MV-4-11 (cell line): Measurements from ENCODE around the gene KLHDC8A.
A peak's percentile ranks its signal among the peaks of the same experiment; 100 is the strongest.

Experiments used
- DNase-seq: peaks from one replicate; lab custom pipeline; 2025; lab: John Stamatoyannopoulos, UW

The KLHDC8A gene

DNA sequence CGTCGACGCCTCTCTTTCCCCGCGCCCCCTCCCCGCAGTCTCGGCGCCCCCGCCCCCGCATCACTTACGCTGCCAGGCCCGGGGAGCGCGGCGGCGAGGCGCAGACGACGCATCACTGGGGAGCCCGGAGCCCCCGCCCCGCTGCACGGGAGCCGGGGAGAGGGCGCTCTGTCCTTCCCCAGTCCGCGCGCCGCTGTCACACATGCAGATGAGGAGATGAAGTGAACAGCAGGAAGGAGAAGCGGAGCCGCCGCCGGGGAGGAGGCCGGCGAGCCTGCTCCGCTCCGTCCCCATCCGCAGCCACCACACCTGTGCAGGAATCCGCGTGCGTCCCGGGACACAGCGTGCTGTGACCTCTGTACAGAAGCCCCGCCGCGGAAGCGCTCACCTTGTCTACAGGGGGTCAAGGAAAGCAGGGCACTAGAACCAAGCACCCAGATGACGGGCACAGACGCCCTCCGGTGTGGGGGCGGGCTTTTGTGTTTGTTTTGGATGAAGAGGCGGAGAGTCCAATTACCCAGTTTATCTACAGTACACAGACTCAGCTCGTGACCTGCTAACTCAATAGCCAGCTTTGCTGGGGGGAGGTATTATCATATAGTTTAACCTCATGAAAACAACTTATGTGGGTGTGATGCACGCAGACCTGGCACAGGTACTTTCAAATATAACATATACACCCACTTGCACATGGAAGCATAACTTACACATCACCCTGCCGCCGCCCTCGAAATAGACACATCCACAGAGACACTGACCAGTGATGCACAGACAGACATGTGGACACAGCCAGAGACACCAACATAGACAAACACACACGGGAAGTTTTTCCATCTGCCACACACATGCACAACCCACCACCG is 12.4 kb downstream of the KLHDC8A start:
- DNase-seq, result no peak

DNA sequence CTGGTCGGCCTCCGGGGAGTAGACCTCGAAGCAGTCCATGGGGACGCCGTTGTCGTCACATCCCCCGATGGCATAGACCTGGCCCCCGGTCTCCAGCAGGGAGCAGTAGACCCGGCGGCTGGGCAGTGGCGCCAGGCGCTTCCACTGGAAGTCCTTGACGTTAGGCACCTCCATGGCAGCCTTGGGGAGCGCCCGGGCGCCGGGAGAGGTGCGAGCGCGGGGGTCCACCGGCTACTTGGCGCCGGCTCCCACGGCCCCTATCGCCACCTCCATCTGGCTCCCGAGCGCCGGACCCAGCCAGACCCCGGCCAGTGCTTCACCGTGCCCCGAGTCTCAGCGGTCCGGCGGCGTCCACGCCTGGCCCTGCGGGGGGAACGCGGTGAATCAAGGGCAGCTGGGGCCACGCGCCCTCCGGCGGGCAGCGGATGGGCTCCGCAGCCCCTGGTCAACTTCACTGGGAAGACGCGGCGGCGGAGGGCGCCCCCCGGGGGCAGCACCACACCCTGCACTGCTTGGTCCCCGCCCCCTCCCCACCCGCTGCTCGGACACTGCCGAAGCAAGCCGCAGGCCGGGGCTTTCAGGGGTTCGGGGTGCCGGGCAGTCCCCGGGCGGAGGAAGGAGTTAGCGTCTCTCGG is 13.2 kb downstream of the KLHDC8A start:
- DNase-seq, result no peak

DNA sequence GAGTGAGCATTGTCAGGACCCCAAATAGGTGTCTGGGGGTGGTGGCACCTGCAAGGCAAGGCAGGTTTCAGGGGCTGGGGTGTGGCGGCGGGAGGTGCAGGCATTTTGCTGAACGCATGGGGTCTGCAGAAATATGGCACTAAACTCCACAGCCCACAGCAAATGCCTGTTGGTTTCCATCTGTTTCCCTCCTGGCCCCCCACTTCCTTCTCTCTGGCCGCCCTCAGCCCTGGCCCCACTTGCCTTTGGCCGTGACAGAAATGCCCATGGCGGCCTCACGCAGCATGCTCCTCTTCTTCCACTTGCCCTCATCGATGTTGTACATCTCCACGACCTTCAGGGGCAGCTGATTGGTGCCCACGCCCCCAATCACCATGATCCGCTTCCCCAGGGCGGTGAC is 13.7 kb downstream of the KLHDC8A start:
- no peak for DNase-seq

DNA sequence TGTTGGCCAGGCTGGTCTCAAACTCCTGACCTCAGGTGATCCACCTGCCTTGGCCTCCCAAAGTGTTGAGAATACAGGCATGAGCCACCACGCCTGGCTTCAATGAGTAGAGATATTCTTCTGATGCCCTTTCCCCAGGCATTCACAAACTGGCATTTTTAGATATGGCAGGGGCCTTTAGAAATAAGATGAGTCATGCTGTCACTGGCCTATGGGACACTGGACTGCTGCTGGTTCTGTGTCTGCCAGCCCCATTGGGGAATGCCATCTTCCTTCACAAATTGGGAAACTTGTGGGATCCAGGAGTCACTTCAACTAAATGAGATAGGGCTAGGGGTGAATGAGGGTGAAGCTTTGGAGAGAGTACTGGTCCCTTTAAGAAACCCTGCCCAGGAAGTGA is 16.0 kb downstream of the KLHDC8A start:
- no peak for DNase-seq

DNA sequence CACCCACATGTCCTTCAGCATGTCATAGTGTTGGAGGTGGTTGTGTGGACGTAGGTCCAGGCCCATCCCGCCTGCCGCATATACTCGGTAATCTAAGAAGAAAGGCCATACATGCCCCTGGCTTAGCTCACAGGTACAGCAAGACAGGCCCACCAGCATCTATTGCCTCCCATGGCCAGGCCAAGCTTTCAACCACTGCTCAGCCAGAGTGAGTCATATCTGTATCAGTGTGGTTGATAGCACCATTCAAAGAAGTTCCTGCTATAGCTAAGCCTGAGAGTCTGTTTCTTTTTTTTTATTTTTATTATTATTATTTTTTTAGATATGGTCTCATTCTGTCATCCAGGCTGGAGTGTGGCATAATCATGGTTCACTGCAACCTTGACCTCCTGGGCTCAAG is 17.0 kb downstream of the KLHDC8A start:
- no peak for DNase-seq

DNA sequence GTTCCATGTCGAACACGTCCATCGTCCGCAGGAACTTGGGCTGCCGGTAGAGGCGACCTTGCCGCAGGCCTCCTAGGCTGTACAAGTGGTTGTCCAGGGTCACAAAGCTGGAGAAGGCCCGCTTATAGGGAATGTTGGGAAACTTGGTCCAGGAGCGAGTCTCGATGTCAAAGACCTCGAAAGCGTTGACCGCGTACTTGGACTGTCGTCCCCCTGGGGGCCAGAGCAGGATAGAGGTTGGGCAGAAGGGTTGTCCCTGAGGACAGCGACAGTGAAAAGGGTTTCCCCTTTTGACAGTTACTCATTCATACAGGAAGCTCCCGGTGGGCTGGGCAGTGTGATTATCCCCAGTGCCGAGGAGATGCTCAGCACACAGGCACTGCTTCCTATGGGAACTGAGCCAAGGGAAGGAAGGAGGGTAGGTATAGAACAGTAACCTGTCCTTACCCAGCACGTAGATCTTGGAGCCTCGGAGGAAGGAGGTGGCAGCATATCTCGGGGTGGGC is 17.5 kb downstream of the KLHDC8A start:
- no peak for DNase-seq

DNA sequence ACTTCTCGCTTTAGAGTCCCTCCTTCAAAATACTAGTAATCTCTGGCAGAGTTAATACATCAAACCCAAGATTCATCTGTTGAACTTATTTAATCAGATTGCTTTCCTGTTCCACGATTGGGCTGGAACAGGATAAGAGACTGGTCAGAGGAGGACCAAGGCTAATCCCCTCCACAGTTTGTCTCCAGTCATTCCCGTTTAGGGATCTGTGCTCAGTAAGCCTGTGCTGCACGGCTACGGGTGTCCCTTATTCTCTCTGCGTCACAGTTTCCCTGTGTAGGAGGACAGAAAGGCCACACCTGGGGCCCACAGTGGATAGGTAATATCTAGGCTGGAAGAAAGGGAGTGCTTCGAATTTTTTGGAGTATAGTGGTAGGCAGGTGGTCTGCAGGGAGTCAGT is 18.7 kb downstream of the KLHDC8A start:
- DNase-seq, result no peak

DNA sequence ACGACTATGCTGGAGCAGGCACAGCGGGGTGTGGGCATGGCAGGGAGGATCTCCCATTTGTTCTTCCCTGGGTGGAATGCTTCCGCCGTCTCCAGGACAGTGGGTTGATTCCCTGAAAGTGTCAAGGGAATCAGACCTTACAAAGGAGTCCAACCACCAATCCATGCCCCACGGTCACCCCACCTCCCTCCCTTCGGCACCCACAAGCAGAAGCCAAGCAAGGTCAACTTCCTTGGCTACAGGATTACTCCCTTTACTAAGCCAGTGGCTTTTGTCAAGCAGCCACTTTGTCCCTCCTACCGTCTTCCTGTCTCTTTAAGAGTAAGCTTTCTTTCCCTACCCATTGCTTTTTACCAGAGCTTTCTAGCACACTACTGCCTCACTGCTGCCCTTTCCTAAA is 19.2 kb downstream of the KLHDC8A start:
- no peak for DNase-seq

DNA sequence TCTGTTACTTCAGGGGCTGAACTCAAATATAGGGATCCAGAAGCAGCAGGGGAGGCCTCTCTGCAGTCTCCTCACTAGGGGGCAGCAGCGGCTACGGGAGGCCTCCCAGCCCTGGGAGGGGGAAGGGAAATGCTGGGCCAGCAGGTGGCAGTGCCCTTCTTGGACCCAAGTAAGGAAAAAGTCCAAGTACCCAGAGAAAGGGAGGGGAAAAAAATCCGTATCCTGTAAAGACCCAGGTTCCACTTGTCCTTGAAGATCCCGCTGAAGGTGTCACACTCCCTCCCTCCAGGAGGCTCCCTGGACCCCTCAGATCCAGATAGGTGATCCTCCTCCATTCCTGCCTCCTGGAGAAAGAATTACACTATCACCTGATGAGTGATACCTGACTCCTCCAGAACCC is 21.0 kb downstream of the KLHDC8A start:
- peak; percentile 66 for DNase-seq

DNA sequence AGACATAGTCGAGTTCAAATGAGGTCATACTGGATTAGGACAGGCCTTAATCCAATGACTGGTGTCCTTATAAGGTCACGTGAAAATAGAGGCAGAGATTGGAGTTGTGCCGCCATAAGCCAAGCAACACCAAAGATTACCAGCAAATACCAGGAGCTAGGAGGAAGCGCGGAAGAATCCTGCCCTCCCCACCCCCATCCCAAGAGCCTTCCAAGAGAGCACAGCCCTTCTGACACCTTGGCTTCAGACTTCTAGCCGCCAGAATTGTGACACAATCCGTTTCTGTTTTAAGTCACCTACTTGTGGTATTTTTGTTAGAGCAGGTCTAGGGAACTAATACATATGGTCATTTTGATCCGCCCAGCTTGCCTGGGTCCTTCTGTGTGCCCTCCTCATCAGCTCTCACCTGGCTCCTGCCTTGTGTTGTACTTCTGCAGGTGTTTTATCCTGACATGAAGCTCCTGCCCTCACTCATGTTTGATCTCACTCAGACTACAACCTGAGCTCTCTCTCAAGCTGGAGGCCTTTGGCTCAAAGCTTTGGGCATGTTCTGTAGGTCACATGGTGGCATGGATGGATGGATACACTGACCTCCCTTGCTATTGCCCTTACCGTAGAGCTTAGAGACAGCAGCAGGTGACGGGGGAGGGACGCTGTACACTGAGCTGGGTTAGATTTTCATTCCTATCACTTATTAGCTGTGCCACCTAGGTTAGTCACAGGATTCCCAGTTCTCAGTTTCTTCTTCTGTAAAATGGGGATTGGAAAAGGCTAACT is 24.5 kb downstream of the KLHDC8A start:
- no peak for DNase-seq

DNA sequence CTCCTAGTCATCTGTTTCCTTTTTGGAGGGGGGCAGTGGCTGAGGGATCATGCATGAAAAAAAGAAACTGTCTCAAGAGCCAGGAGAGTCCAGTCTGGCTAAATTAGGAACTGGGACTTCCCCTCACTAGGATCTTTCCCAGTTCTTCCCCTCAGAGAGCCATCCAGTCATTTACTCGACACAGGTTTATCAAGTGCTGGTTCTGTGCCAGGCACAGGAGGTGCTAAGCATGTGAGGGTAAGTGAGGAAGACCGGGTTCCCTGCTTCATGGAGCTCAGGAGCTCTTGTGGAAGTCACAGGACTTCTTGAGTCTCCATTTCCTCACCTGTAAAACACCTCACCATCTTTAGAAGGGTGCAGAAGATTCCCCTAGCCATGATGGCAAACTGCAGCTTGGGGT is 26.6 kb downstream of the KLHDC8A start:
- no peak for DNase-seq

DNA sequence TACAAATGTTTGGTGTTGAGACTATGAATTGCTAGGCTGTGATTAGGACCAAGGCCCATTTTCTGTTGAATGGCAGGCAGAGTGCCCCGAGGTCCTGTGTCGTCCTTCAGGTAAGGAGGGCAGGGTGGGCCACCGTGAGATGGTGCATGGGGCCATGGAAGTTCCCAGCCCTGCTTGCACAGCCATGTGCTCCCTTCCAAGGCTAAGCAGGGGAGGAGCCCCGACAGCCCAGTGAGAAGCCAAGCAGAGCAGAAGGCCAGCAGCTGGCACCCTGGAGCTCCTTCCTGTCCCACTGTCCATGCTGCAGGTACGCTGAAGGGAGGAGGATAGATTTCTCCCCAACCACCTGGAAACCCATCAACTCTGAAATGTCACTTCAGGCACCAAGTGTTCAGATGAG is 27.0 kb downstream of the KLHDC8A start:
- no peak for DNase-seq

DNA sequence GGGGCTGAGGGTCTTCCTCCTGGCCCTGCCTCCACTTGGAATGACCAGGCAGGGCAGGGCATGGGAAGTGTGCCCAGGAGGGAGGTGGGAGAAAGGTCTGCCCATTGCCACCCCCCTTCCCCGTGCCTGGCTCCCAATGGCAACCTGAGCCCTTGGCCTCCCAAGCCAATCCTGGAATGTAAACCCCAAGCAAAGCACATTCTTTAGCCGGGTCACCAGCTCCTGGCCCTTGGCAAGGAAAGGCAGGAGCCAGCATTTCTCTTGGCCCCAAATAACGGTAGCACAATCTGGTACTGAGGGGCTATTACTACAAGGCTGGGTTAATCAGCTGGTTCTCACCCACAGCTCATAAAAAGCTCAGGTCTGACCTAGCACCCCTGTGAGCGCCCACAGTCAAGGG is 28.2 kb downstream of the KLHDC8A start:
- DNase-seq, result no peak

DNA sequence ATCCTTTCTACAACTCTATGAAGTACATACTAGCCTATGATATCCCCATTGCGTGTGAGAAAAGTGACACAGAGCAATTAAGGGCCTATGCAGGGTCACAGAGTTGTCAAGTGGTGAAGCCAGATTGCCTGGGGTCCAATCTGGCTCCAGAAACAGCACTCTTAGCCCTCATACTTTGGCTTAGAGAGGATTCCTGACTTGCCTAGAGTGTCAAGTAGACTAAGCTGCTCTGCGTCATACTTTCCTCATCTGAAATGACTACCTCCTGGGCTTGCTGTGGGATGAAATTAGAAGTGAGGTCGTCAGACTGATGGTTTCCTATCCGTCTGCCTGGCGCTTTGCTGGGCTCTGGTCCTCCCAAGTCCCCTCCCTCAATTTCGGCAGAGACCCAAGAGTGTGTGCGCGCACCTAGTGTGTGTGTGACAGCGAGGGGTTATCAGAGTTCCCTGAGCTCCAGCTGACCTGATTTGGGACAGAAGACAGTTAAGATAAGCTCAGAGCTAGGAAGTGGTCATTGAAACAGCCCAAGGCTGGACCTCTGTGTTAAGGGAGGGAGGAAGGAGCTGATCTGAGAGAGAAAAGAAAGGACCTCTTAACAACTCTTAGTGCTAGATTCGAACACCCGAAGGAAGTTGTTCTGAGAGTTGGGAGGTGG is 29.8 kb downstream of the KLHDC8A start:
- no peak for DNase-seq

DNA sequence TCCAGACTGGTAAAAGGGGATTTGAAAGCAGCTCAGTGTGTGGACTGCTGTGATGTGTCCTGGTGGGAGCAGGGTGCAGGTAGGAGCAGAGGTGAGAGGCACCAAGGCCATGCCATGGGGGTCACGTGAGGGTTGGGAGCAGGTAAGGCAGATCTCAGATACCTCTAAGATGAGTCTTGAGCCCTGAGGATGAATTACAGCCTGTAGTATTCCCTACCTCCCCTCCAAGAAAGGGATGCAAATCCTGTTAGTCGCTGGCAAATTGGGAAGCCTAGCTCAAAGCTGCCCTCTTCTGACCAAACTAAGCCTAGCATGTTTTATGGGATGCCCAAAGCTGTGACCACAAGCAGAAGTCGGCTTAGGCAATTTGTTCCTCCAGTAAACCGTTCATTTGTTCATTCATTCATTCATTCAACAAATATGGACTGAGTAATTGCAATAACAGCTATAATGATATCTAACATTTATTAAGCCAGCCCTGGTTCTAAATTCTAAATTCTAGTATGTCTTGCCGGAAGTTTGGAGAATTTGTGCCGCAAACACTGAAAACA is 31.3 kb downstream of the KLHDC8A start:
- peak; percentile 61 for DNase-seq

DNA sequence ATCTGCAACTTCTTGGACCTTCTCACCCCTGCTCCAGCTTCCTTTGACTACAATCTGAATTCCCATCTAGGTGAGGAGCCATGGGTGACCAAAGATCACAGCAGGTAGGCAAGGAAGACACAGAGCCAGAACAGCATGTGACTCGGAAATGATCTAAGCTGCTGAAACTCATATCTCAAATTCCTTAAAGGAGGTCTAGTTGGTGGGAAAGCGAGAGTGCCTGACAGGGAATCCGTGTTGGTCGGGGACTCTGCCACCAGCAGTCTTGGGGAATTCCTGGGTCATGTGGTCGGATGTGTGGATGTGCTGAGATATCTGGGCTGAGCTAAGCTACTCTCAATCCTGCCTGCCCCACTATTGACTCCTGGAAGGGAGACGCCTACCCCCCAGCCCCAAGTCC is 31.9 kb downstream of the KLHDC8A start:
- DNase-seq, result no peak

DNA sequence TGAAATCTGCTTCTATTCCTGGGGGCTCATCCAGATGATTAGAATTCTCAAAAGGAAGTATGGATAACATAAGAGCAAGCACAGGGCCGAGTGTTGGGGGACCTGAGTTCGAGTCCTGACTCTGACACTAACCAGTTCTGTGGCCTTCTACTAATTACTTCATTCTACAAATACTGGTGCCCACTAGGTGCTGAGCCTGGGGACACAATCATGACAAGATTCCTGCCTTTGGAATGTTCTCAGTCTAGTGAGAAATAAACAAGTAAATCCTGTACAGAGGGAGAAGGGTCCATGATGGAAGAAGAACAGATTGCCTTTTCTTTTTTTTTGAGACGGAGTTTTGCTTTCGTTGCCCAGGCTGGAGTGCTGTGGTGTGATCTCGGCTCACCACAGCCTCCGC is 32.9 kb downstream of the KLHDC8A start:
- no peak for DNase-seq

DNA sequence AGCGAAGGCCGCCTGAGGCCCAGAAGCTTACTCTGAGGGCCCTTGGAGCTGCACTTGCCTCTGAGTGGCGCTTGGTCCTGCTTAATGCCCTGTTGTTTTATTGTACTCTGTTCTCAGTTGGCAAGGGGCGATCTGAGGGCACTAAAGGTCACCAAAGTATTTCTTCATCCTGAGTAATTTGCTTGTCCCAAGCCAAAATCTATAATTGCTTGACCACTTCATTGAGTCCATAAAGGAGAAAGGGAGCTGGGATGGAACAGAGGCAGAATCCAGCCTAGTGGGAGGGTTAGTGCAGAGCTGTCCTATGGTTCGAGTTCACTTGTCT is 34.8 kb downstream of the KLHDC8A start:
- DNase-seq, result no peak

DNA sequence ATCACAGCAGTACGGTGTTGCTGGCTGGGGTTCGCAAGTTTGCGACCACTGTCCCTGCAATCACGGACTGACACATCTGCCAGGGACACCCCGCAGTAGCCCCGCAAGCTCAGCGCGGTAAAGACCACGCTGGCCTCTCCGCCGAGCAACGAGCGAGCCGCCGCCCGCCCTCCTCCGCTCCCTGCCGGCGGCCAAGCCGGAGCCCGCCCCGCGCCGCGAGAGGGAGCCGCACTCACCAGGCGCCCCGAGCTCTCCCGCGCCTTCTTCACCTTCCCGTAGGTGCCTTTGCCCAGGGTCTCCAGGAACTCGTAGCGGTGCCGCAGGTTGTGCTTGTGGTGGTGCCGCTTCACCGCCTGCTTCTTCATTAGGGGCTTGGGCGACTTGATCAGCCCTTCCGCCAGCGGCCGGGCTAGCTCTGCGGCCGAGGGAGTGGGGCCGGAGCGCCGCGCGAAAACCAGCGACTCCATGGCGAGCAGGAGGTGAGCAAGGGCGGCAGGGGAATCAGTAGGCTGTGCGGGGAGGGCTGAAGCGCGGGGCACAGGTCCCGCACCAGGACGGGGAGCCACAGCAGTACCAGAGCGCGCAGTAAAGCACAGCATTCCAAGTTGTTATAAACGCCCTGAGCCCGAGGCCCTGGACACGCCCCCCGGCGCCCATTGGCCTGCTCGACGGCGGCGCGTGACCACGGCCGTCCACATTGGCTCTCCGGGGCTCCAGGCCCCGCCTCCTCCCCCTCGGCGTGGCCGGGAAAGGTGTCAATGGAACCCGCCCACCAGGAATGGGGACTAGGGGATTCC is 35.4 kb downstream of the KLHDC8A start, which contains the start of gene NUAK2:
NUAK2 (minus strand) TSS at position 584 of the 797 bp plus-strand sequence; CDS start at position 467, 117 bp downstream.
- DNase-seq, result no peak

DNA sequence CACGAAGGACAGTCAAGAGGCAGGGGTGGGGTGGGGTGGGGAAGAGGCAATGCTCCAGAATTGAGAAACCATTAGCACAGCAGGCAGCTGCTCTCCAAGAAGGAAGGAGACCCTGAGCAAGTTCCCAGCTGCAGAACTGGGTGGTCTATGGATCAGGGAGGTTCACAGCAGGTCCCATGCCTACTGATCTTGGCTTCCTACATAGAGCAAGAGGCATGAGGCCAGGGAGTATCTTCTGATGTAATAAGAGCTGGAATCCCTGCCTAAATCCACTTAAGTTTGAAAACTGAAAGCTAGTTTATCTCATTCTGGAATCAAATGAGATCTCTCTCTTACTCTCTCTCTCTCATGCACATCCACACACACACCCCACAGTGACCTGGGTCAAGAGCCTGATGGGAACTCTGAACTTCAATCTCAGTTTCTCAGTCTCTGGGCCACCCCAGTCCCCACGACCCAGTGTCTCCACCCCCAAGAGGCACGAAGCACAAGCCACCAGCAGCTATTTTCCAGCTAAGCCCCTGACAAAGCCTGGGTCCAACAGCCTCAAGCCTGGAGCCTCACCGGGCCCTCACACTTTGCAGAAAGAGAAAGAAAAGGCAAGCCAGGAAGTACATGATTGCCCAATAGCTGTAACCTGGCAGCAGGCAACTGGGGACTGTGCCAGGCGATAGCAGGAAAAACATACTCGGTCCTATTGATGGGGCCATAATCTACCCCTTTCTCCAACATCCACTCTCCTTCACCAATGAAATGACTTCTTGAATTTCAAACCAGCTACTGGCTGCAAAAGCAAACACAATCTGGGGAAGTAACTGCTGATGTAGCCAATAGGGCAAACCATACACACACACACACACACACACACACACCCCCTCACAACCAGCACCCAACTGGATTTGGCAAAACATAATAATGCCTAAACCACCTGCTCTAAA is 37.4 kb downstream of the KLHDC8A start:
- no peak for DNase-seq
